Neural cell (in vitro differentiated cells): ENCODE data around the gene NOPCHAP1. TPM values are rescaled to one million over a fixed set of nuclear protein-coding genes. Genes with fewer than 3 reads are reported as not detected.

Experiments
- H2AFZ ChIP-seq: fragments of 200-600, 300-800 bp; sonication (generic), shearing (Covaris generic); 2 replicates; pipeline ENCODE4 v1.6.0; 2014; ENCODE audit warnings: low read depth, mild to moderate bottlenecking, antibody characterized with exemption, low read length, moderate library complexity
- H3F3A ChIP-seq: fragments of 200-600 bp; shearing (Covaris generic); 2 replicates; pipeline ENCODE4 v1.6.1; 2016; ENCODE audit warnings: mild to moderate bottlenecking, moderate library complexity, mixed read lengths, antibody characterized with exemption, low read length; ENCODE audit not compliant: insufficient read depth, poor library complexity, severe bottlenecking
- H3K27ac ChIP-seq: fragments of 200-600, 300-800 bp; sonication (generic), shearing (Covaris generic); 2 replicates; pipeline ENCODE4 v1.5.1; 2014; ENCODE audit warnings: mild to moderate bottlenecking, low read length, moderate library complexity
- H3K27me3 ChIP-seq: fragments of 300-800, 200-600 bp; sonication (generic), shearing (Covaris generic); 2 replicates; pipeline ENCODE4 v1.6.0; 2014; ENCODE audit warnings: mild to moderate bottlenecking, low read depth, low read length, moderate library complexity; ENCODE audit not compliant: insufficient read depth
- H3K36me3 ChIP-seq: fragments of 300-800, 200-600 bp; sonication (generic), shearing (Covaris generic); 2 replicates; pipeline ENCODE4 v1.5.1; 2014; ENCODE audit warnings: mild to moderate bottlenecking, antibody characterized with exemption, low read length, moderate library complexity; ENCODE audit not compliant: insufficient read depth
- H3K4me2 ChIP-seq: fragments of 300-800, 200-600 bp; sonication (generic), shearing (Covaris generic); 2 replicates; pipeline ENCODE4 v1.6.0; 2014; ENCODE audit warnings: mild to moderate bottlenecking, low read length
- H3K4me3 ChIP-seq: fragments of 300-800, 200-600 bp; sonication (generic), shearing (Covaris generic); 2 replicates; pipeline ENCODE4 v1.5.1; 2014; ENCODE audit warnings: mild to moderate bottlenecking, low read length, moderate library complexity
- H3K79me2 ChIP-seq: fragments of 200-600 bp; shearing (Covaris generic); replicated peaks from 2 replicates; pipeline ENCODE4 v1.6.0; 2014; ENCODE audit warnings: mild to moderate bottlenecking, low read length, moderate library complexity; ENCODE audit not compliant: insufficient read depth
- H3K9ac ChIP-seq: fragments of 300-800, 200-600 bp; sonication (generic), shearing (Covaris generic); 2 replicates; pipeline ENCODE4 v1.6.1; 2016; ENCODE audit warnings: mild to moderate bottlenecking, low read length, mixed read lengths
- H3K9me2 ChIP-seq: fragments of 200-600 bp; shearing (Covaris generic); 2 replicates; pipeline ENCODE4 v1.6.1; 2016; ENCODE audit warnings: mild to moderate bottlenecking, low read length, mixed read lengths; ENCODE audit not compliant: insufficient read depth
- H3K9me3 ChIP-seq: fragments of 200-600, 300-800 bp; sonication (generic), shearing (Covaris generic); 2 replicates; pipeline ENCODE4 v1.6.1; 2016; ENCODE audit warnings: mild to moderate bottlenecking, mixed run types, low read length, moderate library complexity, mixed read lengths
- H4K20me1 ChIP-seq: fragments of 200-600 bp; shearing (Covaris generic); 2 replicates; pipeline ENCODE4 v1.6.1; 2016; ENCODE audit warnings: mild to moderate bottlenecking, mixed run types; ENCODE audit not compliant: insufficient read depth
- EP300 ChIP-seq: fragments of 450-650 bp; conservative IDR thresholded peaks from 2 replicates; pipeline ENCODE4 v1.6.1; 2014; ENCODE audit warnings: antibody characterized with exemption, mild to moderate bottlenecking, moderate library complexity; ENCODE audit not compliant: poor library complexity, severe bottlenecking
- EZH2 ChIP-seq: fragments of 200-600, 300-800 bp; shearing (Covaris generic), sonication (generic); IDR thresholded peaks from 2 replicates; pipeline ENCODE4 v1.6.1; 2014; ENCODE audit warnings: antibody characterized with exemption, low read length, borderline replicate concordance, mild to moderate bottlenecking; ENCODE audit not compliant: insufficient read depth, poor library complexity, severe bottlenecking
- MXI1 ChIP-seq: fragments of 450-650 bp; conservative IDR thresholded peaks from 2 replicates; pipeline ENCODE4 v1.6.1; 2014; ENCODE audit warnings: antibody characterized with exemption, mild to moderate bottlenecking; ENCODE audit not compliant: poor library complexity, severe bottlenecking
- POLR2AphosphoS5 ChIP-seq: IDR thresholded peaks from 2 replicates; pipeline ENCODE4 v1.6.1; 2012
- RAD21 ChIP-seq: fragments of 450-650 bp; conservative IDR thresholded peaks from 2 replicates; pipeline ENCODE4 v1.6.1; 2014; ENCODE audit warnings: antibody characterized with exemption, mild to moderate bottlenecking, moderate library complexity
- SMC3 ChIP-seq: fragments of 450-650 bp; conservative IDR thresholded peaks from 2 replicates; pipeline ENCODE4 v1.6.1; 2014; ENCODE audit warnings: antibody characterized with exemption, mild to moderate bottlenecking, moderate library complexity; ENCODE audit not compliant: poor library complexity
- TAF1 ChIP-seq: IDR thresholded peaks from 2 replicates; pipeline ENCODE4 v1.6.1; 2012; ENCODE audit warnings: low read depth
- polyA plus RNA-seq: library from polyadenylated mRNA; depleted of rRNA; stranded (reverse); fragments of >200 nt; gene quantifications from 2 replicates; pipeline ENCODE4 v1.2.3, GENCODE V29; 2014
- TF ChIP-seq, protein P1 (sequence below): fragments of 450-650 bp; IDR thresholded peaks from 2 replicates; pipeline ENCODE4 v1.5.1; 2014; ENCODE audit warnings: antibody characterized with exemption, mild to moderate bottlenecking, moderate library complexity; ENCODE audit not compliant: poor library complexity, severe bottlenecking
- TF ChIP-seq, protein P2 (sequence below): IDR thresholded peaks from 2 replicates; pipeline ENCODE4 v1.6.1; 2012; ENCODE audit warnings: borderline replicate concordance

Gene NOPCHAP1
- polyA plus RNA-seq, 1 donor from 2014 or later: 12.0 TPM

DNA sequence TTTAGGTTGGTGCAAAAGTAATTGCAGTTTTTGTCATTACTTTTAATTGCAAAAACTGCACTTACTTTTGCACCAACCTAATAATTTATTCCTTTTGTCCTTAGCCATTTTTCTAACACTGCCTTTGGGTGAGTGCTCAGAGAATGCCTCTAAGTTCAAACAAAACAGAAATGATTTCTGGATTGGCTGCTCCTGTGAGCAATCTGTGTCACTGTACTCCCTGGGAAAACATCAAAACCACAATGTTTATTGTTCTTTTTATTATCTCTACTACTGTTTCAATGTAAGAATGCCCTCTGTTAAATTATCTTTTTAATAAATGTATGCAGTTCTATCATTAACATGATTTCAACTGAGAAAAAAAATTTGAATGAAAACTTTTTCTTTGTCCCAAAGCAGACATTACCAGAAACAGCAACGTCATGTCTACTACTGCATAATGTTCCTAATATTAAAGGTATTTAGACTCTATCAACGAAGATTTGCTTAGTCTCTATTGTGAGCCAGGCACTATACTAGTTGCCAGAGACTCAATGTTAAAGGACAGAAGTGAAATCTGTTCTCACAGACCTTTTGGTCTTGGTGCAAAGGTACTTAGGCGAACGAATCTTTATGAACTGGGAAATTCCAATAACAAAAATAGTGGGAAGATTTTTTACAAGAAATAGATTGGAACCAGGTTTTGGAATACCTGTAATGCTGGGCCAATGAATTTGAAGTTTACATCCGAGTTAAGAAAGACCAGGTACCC, 34.2 kb upstream of the NOPCHAP1 start:
- Histone ChIP-seq H3K4me2 (no peak overlapping the region), H3K9me3 (no peaks in the 10 kb centered on the region), H3K79me2 (peaks cover 5% of the 10 kb centered on the region), H3K4me3 (no peak overlapping the region), H4K20me1 (no peaks in the 10 kb centered on the region), H3F3A (no peaks in the 10 kb centered on the region), H3K27ac (no peak overlapping the region), H3K9ac (no peak overlapping the region), H3K36me3 (no peaks in the 10 kb centered on the region), H3K27me3 (no peaks in the 10 kb centered on the region), H2AFZ (no peak overlapping the region), H3K9me2 (no peaks in the 10 kb centered on the region)
- no peak for TF ChIP-seq TAF1
- no peak for TF ChIP-seq EP300
- no peak for TF ChIP-seq POLR2AphosphoS5
- TF ChIP-seq, protein P1, sequence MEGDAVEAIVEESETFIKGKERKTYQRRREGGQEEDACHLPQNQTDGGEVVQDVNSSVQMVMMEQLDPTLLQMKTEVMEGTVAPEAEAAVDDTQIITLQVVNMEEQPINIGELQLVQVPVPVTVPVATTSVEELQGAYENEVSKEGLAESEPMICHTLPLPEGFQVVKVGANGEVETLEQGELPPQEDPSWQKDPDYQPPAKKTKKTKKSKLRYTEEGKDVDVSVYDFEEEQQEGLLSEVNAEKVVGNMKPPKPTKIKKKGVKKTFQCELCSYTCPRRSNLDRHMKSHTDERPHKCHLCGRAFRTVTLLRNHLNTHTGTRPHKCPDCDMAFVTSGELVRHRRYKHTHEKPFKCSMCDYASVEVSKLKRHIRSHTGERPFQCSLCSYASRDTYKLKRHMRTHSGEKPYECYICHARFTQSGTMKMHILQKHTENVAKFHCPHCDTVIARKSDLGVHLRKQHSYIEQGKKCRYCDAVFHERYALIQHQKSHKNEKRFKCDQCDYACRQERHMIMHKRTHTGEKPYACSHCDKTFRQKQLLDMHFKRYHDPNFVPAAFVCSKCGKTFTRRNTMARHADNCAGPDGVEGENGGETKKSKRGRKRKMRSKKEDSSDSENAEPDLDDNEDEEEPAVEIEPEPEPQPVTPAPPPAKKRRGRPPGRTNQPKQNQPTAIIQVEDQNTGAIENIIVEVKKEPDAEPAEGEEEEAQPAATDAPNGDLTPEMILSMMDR: no peak
- no peak for TF ChIP-seq EZH2
- no peak for TF ChIP-seq MXI1
- TF ChIP-seq SMC3: no peak
- no peak for TF ChIP-seq RAD21
- TF ChIP-seq, protein P2, sequence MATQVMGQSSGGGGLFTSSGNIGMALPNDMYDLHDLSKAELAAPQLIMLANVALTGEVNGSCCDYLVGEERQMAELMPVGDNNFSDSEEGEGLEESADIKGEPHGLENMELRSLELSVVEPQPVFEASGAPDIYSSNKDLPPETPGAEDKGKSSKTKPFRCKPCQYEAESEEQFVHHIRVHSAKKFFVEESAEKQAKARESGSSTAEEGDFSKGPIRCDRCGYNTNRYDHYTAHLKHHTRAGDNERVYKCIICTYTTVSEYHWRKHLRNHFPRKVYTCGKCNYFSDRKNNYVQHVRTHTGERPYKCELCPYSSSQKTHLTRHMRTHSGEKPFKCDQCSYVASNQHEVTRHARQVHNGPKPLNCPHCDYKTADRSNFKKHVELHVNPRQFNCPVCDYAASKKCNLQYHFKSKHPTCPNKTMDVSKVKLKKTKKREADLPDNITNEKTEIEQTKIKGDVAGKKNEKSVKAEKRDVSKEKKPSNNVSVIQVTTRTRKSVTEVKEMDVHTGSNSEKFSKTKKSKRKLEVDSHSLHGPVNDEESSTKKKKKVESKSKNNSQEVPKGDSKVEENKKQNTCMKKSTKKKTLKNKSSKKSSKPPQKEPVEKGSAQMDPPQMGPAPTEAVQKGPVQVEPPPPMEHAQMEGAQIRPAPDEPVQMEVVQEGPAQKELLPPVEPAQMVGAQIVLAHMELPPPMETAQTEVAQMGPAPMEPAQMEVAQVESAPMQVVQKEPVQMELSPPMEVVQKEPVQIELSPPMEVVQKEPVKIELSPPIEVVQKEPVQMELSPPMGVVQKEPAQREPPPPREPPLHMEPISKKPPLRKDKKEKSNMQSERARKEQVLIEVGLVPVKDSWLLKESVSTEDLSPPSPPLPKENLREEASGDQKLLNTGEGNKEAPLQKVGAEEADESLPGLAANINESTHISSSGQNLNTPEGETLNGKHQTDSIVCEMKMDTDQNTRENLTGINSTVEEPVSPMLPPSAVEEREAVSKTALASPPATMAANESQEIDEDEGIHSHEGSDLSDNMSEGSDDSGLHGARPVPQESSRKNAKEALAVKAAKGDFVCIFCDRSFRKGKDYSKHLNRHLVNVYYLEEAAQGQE: no peak

DNA sequence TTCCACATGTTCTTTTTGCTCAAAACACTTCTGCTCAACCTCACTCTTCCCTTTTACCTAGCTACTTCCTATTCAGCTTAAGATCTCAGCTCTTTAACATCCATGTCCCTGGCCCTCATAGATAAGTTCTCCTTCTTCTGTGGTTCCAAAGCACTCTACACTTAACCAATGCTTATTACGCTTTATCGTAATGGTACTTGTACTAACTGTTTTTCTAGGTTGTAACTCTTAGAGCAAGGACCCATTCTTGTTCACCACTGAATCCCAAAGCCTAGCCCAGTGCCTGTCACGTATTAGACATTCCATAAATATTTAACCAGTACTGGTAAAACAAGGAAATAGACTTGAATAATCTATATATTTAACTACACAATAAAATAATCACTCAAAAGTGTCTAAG, 33.3 kb upstream of the NOPCHAP1 start:
- no peaks in the 10 kb centered on the region for H3K9me2 ChIP-seq
- TF ChIP-seq EP300 (no peak), EZH2 (no peak), MXI1 (no peak), TAF1 (no peak), POLR2AphosphoS5 (no peak)
- TF ChIP-seq, protein P2: no peak
- H4K20me1 ChIP-seq: no peaks in the 10 kb centered on the region
- H3K9ac ChIP-seq: no peak overlapping the region
- no peaks in the 10 kb centered on the region for H3K36me3 ChIP-seq
- H3K79me2 ChIP-seq: peaks cover 11% of the 10 kb centered on the region
- H3K9me3 ChIP-seq: no peaks in the 10 kb centered on the region
- no peaks in the 10 kb centered on the region for H3K27me3 ChIP-seq
- no peaks in the 10 kb centered on the region for H3F3A ChIP-seq
- no peak overlapping the region for H3K4me3 ChIP-seq
- H3K4me2 ChIP-seq: no peak overlapping the region
- H3K27ac ChIP-seq: no peak overlapping the region
- H2AFZ ChIP-seq: no peak overlapping the region
